ENCODE measurements around the gene DNAH3. TPM values are rescaled to one million over a fixed set of nuclear protein-coding genes. Genes with fewer than 3 reads are reported as not detected.

Gene DNAH3
- total and polyA plus RNA-seq, 2 of the 8 experiments (the other 6 are each of a cell fraction or from before 2014, with no cell fraction given): 0.57 to 0.71 TPM

DNA sequence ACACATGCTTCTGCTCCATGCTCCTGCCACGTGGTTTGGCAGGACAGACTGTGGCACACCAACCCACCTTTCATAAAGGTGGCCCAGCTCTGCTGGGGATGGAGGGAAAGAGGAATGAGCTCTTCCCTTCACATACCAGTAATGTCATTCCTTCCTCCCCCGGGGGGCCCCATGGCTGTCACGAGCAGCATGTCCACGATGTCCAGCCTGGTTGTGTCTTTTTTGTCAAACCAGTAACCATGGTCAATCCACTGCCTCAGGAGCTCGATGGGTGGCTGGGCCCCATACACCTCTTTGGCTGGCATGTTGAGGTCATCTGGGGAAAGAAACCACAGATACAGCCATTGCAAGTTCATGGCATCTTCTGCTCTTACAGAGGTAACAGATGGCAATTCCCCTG, 153.5 kb downstream of the DNAH3 start:
- H3K4ac ChIP-seq (replicated peaks; ENCODE audit: insufficient read length, low read depth, low read length): no peak overlapping the region
- H3K14ac ChIP-seq (ENCODE audit: insufficient read length): no peak overlapping the region
- ChIA-PET POLR2A (ENCODE audit: partially characterized antibody) (no interaction called here), CTCF (ENCODE audit: partially characterized antibody) (interaction anchor here (1.9 to 2.1 kb wide), 2 partner anchors 8 to 147 kb away, joined by 6 to 7 read pairs; no protein-coding TSS in a partner anchor)
- H3K79me2 ChIP-seq (ENCODE audit: control insufficient read depth in 1 of 2, insufficient read depth in 2 of 2, low read length in 2 of 2): no peaks in the 10 kb centered on the region
- H2BK120ac ChIP-seq (replicated peaks; ENCODE audit: low read depth, low read length): no peak overlapping the region
- no peaks in the 10 kb centered on the region for H4K20me1 ChIP-seq (replicated peaks in 1 of 2; ENCODE audit: control insufficient read depth in 1 of 2, insufficient read depth in 2 of 2, low read length in 2 of 2)
- no peaks in the 10 kb centered on the region for H3K79me1 ChIP-seq (ENCODE audit: low read depth, low read length)
- H3K23ac ChIP-seq (ENCODE audit: insufficient read length): no peak overlapping the region
- H2AK5ac ChIP-seq (ENCODE audit: low read depth, low read length): no peak overlapping the region
- H3K4me3 ChIP-seq (ENCODE audit: extremely low read depth in 1 of 4, insufficient read depth in 2 of 4, low read depth in 3 of 4, low read length in 4 of 4): no peak overlapping the region
- H3K4me2 ChIP-seq (ENCODE audit: insufficient read depth in 1 of 2, low read depth in 2 of 2, low read length in 2 of 2): no peak overlapping the region
- no peaks in the 10 kb centered on the region for H3K4me1 ChIP-seq (replicated peaks in 1 of 4; ENCODE audit: control insufficient read depth in 3 of 4, insufficient read depth in 4 of 4, low read length in 3 of 4)
- H3K9ac ChIP-seq (replicated peaks in 1 of 4; ENCODE audit: extremely low read depth in 1 of 4, low read depth in 3 of 4, low read length in 3 of 4): no peak overlapping the region
- no peak overlapping the region for H2AFZ ChIP-seq (ENCODE audit: low read length)
- H3K23me2 ChIP-seq (ENCODE audit: low read depth, low read length): no peaks in the 10 kb centered on the region; the same call in 1 of the 2 replicates
- H2BK5ac ChIP-seq (ENCODE audit: low read depth, low read length): no peak overlapping the region
- H4K8ac ChIP-seq (ENCODE audit: extremely low read depth, insufficient read depth, low read length): no peak overlapping the region
- no peak overlapping the region for H4K5ac ChIP-seq (ENCODE audit: insufficient read length, low read depth, low read length)
- H3K27ac ChIP-seq (ENCODE audit: low read depth, low read length): no peak overlapping the region
- no peaks in the 10 kb centered on the region for H3K27me3 ChIP-seq (replicated peaks in 1 of 4; ENCODE audit: control insufficient read depth in 3 of 4, extremely low read depth in 1 of 4, insufficient read depth in 3 of 4, low read length in 3 of 4)
- H2BK12ac ChIP-seq (ENCODE audit: low read depth, low read length): no peak overlapping the region
- DNase-seq (ENCODE audit: low read depth in 1 of 2, low spot score in 2 of 2) (peak in 1 of 2 experiments; percentile 27), FAIRE-seq (no peak)
- H3K18ac ChIP-seq (ENCODE audit: extremely low read depth, low read length): no peak overlapping the region
- WGBS, 2 experiments (ENCODE audit: extremely low coverage in 1 of 2, insufficient coverage in 1 of 2, insufficient read length in 1 of 2, insufficient replicate concordance in 2 of 2, low coverage in 1 of 2, low lambda C conversion rate in 2 of 2, missing lambda C conversion rate in 1 of 2): 99% methylated on average over 5 of the region's 5 CpGs; no CpG with 5 or more reads in 1 of the 2 experiments
- H3K36me3 ChIP-seq (ENCODE audit: control insufficient read depth in 2 of 4, insufficient read depth in 4 of 4, low read length in 3 of 4): no peaks in the 10 kb centered on the region
- no peak overlapping the region for H2BK20ac ChIP-seq (ENCODE audit: low read length)
- H3K9me3 ChIP-seq (ENCODE audit: insufficient read depth in 2 of 2, low read depth in 1 of 2, low read length in 1 of 2): no peaks in the 10 kb centered on the region
- H4K91ac ChIP-seq (replicated peaks; ENCODE audit: insufficient read length, low read length): no peak overlapping the region
- no peak overlapping the region for H3K56ac ChIP-seq (replicated peaks; ENCODE audit: insufficient read length, low read depth, low read length)
- no peak overlapping the region for H2BK15ac ChIP-seq (ENCODE audit: low read length)
- no peak for TF ChIP-seq NANOG (IDR thresholded peaks at IDR 0.05; ENCODE audit: insufficient read depth, low read depth, low read length, poor library complexity, severe bottlenecking)
- TF ChIP-seq BACH1 (IDR thresholded peaks at IDR 0.05; ENCODE audit: low read length): no peak
- TF ChIP-seq RBBP5 (IDR thresholded peaks at IDR 0.05; ENCODE audit: borderline replicate concordance, low read depth, low read length): no peak
- TF ChIP-seq CTBP2 (IDR thresholded peaks at IDR 0.05; ENCODE audit: borderline replicate concordance, insufficient read depth, insufficient read length, low read length): no peak
- TF ChIP-seq CBX8 (IDR thresholded peaks at IDR 0.05; ENCODE audit: borderline replicate concordance, low read depth, low read length): no peak

Data from H1 (cell line).